NK-92 (cell line): ENCODE results near the gene ZNF580.

Experiments
- DNase-seq: peaks from one replicate; lab custom pipeline; 2025; ENCODE audit not compliant: unreplicated experiment; lab: John Stamatoyannopoulos, UW

The ZNF580 gene

GRCh38 chr19:55690109-55690768 is 49.4 kb downstream of the ZNF580 start:
- no peak for DNase-seq

- no peak for DNase-seq
Observed at GRCh38 chr19:55690769-55691545, 50.2 kb downstream of the ZNF580 start.

GRCh38 chr19:55691561-55692481 is 51.0 kb downstream of the ZNF580 start:
- no peak for DNase-seq

- DNase-seq, result no peak
Observed at GRCh38 chr19:55692681-55693081, 51.9 kb downstream of the ZNF580 start.
